Middle frontal gyrus (tissue), 1 donor: ENCODE data around the gene TXNRD1.
"Not testable (repeated sequence)": the region's sequence is repeated elsewhere in the genome, so short reads cannot be mapped to it uniquely, and the experiment has no call there.

Source experiments
- DNase-seq: peaks from one replicate; pipeline ENCODE4 v3.0.0-alpha.2; 2015; ENCODE audit warnings: low spot score; ENCODE audit errors: extremely low spot score

The TXNRD1 gene

GRCh38 chr12:104321949-104322348 lies 106.4 kb downstream of the TXNRD1 start:
- DNase-seq = no peak

DNA sequence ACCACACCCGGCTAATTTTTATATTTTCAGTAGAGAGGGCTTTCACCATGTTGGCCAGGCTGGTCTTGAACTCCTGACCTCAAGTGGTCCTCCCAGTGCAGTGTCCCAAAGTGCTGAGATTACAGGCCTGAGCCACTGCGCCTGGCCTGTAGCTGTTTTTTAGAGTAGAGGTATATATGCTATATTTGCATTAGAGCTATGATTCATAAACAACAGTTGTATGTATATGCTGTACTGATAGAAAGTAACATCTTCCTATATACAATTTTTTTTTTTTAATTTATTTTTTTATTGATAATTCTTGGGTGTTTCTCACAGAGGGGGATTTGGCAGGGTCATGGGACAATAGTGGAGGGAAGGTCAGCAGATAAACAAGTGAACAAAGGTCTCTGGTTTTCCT lies 107.0 kb downstream of the TXNRD1 start:
- not testable (repeated sequence) for DNase-seq

GRCh38 chr12:104323899-104324298 lies 108.3 kb downstream of the TXNRD1 start:
- DNase-seq = no peak

DNA sequence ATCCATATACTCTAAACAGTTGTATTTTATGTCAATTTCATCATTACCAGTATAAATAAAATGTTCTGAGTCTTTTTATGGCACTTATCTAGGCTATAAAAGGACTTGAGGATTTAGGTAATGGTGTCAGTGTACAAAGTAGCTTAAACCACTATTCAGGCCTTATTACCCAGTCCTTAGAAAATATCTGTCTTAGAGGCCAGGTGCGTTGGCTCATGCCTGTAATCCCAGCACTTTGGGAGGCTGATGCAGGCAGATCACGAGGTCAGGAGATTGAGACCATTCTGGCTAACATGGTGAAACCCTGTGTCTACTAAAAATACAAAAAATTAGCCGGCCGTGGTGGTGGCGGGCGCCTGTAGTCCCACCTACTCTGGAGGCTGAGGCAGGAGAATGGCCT lies 112.7 kb downstream of the TXNRD1 start:
- not testable (repeated sequence) for DNase-seq

- no peak for DNase-seq
These were observed 113.2 kb downstream of the TXNRD1 start for GRCh38 chr12:104328790-104329189.

- no peak for DNase-seq
These were observed 114.3 kb downstream of the TXNRD1 start for GRCh38 chr12:104329707-104330532.

- DNase-seq = no peak
These were observed 115.8 kb downstream of the TXNRD1 start for GRCh38 chr12:104331376-104331775.

DNA sequence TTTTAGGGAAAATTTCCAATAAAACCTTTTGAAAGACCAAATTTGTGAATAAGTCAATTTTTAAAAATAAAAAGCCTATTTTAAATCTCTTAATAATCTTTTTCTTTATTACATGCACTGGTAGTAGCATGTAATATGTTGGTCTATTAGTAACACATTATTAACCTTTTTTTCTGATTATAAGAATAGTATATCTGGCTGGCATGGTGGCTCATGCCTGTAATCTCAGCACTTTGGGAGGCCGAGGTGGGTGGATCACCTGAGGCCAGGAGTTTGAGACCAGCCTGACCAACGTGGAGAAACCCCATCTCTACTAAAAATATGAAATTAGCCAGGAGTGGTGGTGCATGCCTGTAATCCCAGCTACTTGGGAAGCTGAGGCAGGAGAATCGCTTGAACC lies 116.7 kb downstream of the TXNRD1 start:
- DNase-seq = not testable (repeated sequence)

- no peak for DNase-seq
These were observed 118.2 kb downstream of the TXNRD1 start for GRCh38 chr12:104333692-104334255.

GRCh38 chr12:104334581-104334980 lies 119.0 kb downstream of the TXNRD1 start:
- no peak for DNase-seq

DNA sequence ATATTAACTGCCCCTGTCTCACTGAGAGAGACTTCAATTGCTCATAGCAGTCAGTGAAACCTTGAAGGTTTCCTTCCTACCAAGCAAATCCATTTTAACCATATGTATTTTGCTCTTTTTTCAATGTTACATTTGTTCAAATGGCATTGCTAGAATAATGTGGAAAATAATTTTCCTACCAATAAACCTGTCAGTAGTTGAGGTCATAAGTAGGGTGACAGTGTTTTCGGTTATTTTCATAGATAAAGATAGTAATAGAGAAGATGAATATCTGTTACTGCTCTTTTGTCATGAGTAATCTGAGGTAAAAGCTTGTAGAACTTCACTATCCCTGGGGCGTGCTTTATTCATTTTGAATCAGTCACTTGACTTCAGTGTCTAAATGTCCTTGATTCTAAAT lies 120.5 kb downstream of the TXNRD1 start:
- DNase-seq = no peak

DNA sequence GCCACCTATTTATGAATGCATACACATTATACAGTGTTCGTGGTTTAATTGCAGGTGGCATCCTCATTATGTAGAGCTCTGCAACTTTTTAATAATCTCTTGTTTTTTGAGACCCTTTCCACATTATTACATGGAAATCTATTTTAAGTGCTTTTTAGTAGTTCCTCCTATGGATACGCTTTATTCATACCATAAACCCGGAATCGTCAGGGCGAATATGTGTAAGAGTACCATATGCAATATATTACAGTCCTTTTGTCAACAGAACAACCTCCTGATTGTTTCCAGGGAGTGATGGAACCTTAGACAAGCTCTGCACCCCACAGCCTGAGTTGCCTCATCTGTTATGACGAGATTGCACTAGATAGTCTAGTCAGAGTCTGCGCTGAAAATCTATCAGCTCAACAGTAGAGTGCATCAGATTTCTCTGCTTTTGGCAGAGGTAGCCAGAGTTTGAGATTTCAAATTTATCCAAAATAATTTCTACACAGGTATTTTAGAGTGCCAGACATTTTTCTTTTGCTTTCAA lies 121.5 kb downstream of the TXNRD1 start:
- no peak for DNase-seq

DNA sequence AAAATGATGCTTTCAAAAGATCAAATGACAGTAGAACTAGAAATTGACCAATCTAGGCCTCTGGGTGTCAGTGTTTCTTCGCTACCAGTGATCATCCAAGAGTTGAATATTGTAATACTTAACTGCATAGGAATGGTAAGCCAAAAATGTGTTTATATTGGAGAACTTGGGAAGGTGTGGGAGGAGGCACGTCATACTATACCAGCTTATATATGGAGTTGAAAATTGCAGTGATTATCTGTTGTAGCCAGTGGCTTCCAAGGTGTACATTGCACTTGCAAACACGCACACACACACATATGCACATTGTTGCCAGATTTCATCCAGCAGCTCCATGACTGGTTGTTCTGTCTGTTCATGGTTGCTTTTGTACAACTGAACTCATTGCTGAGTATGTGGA lies 124.1 kb downstream of the TXNRD1 start:
- no peak for DNase-seq

DNA sequence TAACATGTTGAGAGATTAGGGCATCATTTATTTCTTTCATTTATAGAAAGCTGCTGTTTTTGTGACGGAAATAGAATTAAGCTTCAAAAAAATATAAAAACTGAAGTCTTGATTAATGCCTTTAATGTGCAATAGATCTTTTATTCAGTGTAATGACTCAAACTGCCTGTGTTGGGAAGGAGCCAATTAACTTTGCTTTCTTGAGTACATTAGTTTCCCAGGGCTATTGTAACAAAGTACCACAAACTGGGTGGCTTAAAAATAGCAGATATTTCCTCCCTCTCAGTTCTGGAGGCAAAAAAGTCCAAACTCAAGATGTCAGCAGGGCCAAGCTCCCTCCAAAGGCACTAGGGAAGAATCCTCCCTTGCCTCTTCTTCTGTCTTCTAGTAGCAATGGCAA lies 124.6 kb downstream of the TXNRD1 start:
- DNase-seq = no peak

- no peak for DNase-seq
These were observed 125.5 kb downstream of the TXNRD1 start for GRCh38 chr12:104340925-104341611.

GRCh38 chr12:104342147-104342546 lies 126.6 kb downstream of the TXNRD1 start:
- DNase-seq = no peak

DNA sequence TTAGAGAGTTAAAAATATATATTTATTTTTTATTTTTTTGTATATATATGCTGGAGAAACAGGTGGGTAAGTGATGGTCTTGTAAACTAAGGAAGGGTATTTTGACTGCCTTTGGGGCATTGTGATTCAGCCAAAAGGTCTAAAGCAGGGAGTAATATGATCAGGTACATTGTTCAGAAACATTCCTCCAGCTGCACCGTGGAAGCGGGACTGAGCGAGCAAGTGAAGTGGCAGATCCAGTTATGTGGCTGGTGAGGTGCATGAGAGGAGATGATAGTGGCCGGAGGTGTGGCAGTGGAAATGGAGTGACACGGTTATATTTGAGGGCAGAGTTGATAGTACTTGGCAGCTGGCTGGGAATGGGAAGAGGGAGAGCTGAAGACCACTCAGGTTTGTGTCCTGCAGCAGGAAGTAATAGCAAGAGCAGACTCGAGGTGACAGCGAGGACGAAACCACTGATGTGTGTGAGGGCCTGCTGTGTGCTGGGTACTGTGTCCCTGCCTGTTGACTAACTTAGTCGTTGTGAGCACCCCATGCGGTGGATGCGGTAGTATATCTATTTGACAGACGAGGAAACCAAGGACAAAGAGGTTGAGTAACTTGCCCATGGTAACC lies 127.2 kb downstream of the TXNRD1 start:
- DNase-seq = no peak

DNA sequence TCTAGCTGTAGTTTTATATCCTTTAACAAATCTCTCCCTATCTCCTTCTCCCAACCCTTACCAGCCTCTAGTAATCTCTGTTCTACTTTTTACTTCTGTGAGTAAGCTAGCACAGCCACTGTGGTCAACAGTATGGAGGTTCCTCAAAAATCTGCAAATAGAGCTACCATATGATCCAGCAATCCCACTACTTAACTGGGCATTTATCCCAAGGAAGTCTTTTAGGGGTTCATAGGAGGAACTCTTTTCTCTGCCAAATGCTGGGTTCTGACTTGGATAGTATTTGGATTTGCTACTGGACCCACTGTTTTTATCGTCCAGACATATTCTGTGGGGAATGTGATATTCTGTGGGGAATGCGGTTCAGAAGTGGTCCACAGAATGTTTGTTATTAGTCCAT lies 129.1 kb downstream of the TXNRD1 start:
- DNase-seq = no peak

GRCh38 chr12:104345234-104346066 lies 129.9 kb downstream of the TXNRD1 start:
- no peak for DNase-seq

DNA sequence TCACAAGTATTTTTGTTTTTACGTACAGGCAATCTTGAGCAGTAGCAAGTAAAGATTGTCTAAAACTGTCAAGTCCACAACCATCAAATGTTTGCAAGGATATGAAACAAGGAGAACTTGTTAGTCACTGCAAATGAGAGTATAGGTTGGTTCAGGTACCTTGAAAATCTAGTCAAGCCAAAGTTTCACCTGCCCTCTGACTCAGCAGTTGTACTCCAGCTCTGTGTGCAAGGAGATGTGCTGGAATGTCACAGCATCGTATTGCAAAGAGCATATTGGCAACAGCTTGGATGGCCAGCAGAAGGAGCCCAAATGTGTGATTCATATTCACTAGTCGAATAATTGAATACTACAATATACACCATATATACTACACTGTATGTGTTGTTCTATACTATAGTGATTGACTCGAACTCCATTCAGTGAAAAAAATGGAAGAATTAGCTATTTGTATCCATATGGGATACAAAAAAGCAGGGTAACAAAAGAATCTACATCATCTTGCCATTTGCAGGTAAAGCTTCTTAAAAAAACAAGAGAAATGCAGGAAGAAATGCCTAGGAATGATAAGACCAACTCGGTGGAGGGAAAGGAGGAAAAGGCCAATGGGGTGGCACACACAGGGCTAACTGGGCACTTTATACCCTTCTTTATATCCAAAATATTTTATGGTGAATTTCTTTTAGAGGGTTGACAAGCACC lies 131.9 kb downstream of the TXNRD1 start:
- no peak for DNase-seq
